Colonic mucosa (tissue), 4 donors: ENCODE measurements around the gene RNF149. TPM values are rescaled to one million over a fixed set of nuclear protein-coding genes. Genes with fewer than 3 reads are reported as not detected.
A peak's percentile ranks its signal among the peaks of the same experiment; 100 is the strongest.
"Not testable (repeated sequence)": the region's sequence is repeated elsewhere in the genome, so short reads cannot be mapped to it uniquely, and the experiment has no call there.

ENCODE experiments used
- DNase-seq: peaks from one replicate; pipeline ENCODE4 v3.0.0-alpha.2; 2020
- H3K27ac ChIP-seq: fragments of 200-600 bp; one replicate; pipeline ENCODE4 v1.8.0; 2021
- H3K27me3 ChIP-seq: fragments of 200-600 bp; one replicate; pipeline ENCODE4 v1.8.0; 2021
- H3K36me3 ChIP-seq: fragments of 200-600 bp; one replicate; pipeline ENCODE4 v1.8.0; 2021
- H3K4me1 ChIP-seq: fragments of 200-600 bp; one replicate; pipeline ENCODE4 v1.8.0; 2021; ENCODE audit warnings: mild to moderate bottlenecking
- H3K4me3 ChIP-seq: fragments of 200-600 bp; one replicate; pipeline ENCODE4 v1.8.0; 2021
- H3K9ac ChIP-seq, 2 donors: one replicate each; pipeline ENCODE4 v1.7.0; 2013; ENCODE audit warnings: control low read depth in 2 of 2, low read depth in 2 of 2, low read length in 2 of 2
- H3K9me3 ChIP-seq: fragments of 200-600 bp; one replicate; pipeline ENCODE4 v1.8.0; 2021
- CTCF ChIP-seq: fragments of 200-600 bp; IDR thresholded peaks from one replicate; pipeline ENCODE4 v1.8.0; 2022; ENCODE audit warnings: antibody characterized with exemption, mild to moderate bottlenecking
- intact Hi-C: fragments of 100-400 bp; cut with DNase I; formaldehyde crosslinking; loops from one replicate; pipeline ENCODE4 v1.14.1; 2022
- total RNA-seq, 2 donors: library from RNA; stranded (reverse); fragmentation: NEBNext Ultra II Directional in 1 of 2; extraction: Animal tissue kit (Norgen Biotek cat#: 25700) in 1 of 2; gene quantifications; one replicate each; pipeline ENCODE4 v1.2.1, GENCODE V29; 2021
- donor health status: healthy.
- donor health status: DM: no; HTN: no; CAD: no.
- donor health status: DM: no; HTN: no; CAD: no.

The RNF149 gene
- total RNA-seq, 2 donors from 2014 or later: 39.6 to 54.8 TPM

- not testable (repeated sequence) for H3K9ac ChIP-seq
Measured at GRCh38 chr2:101240694-101241093, 67.8 kb downstream of the RNF149 start.

GRCh38 chr2:101239760-101240118 lies 68.8 kb downstream of the RNF149 start:
- Histone ChIP-seq H3K27ac (peak overlapping the region; percentile 70), H3K9ac (peak overlapping the region in 1 of 2 donors; percentile 40)
- DNase-seq, H3K4me1 ChIP-seq, H3K9me3 ChIP-seq, intact Hi-C loops, H3K36me3 ChIP-seq, H3K4me3 ChIP-seq, H3K27me3 ChIP-seq: not testable (repeated sequence)

More at GRCh38 chr2:101240694-101241093, 67.8 kb downstream of the RNF149 start:
- H3K4me1 ChIP-seq, H3K9me3 ChIP-seq, H3K4me3 ChIP-seq, H3K36me3 ChIP-seq, intact Hi-C loops, H3K27me3 ChIP-seq: not testable (repeated sequence)
- DNase-seq: peak; percentile 31
- TF ChIP-seq CTCF: peak; percentile 44
- H3K27ac ChIP-seq: peak overlapping the region; percentile 70

- no peaks in the 10 kb centered on the region for H3K4me1 ChIP-seq
- H3K27me3 ChIP-seq: no peaks in the 10 kb centered on the region
- peak; percentile 79 for DNase-seq
- no peaks in the 10 kb centered on the region for H3K36me3 ChIP-seq
- intact Hi-C loops: no loop called here
- no peaks in the 10 kb centered on the region for H3K9me3 ChIP-seq
- H3K4me3 ChIP-seq: no peak overlapping the region
- peak overlapping the region in 1 of 2 donors; percentile 40 for H3K9ac ChIP-seq
- TF ChIP-seq CTCF: no peak
- peak overlapping the region; percentile 70 for H3K27ac ChIP-seq
Measured at GRCh38 chr2:101238930-101239759, 69.4 kb downstream of the RNF149 start.

- H3K27ac ChIP-seq, H3K9ac ChIP-seq, H3K4me1 ChIP-seq, H3K4me3 ChIP-seq, DNase-seq, H3K27me3 ChIP-seq, H3K36me3 ChIP-seq, intact Hi-C loops, H3K9me3 ChIP-seq: not testable (repeated sequence)
Measured at GRCh38 chr2:101237944-101238343, 70.6 kb downstream of the RNF149 start.

GRCh38 chr2:101235956-101236355 lies 72.5 kb downstream of the RNF149 start:
- H3K4me3 ChIP-seq, H3K27ac ChIP-seq, H3K9me3 ChIP-seq, H3K9ac ChIP-seq, H3K27me3 ChIP-seq, DNase-seq, H3K36me3 ChIP-seq, intact Hi-C loops, H3K4me1 ChIP-seq: not testable (repeated sequence)

- TF ChIP-seq CTCF: no peak
- Histone ChIP-seq H3K9me3 (no peaks in the 10 kb centered on the region), H3K9ac (no peak overlapping the region), H3K4me3 (no peak overlapping the region), H3K27ac (no peak overlapping the region), H3K27me3 (no peaks in the 10 kb centered on the region), H3K4me1 (no peaks in the 10 kb centered on the region), H3K36me3 (no peaks in the 10 kb centered on the region)
- intact Hi-C loops: no loop called here
- DNase-seq: no peak
Measured at GRCh38 chr2:101234169-101234938, 74.1 kb downstream of the RNF149 start.

- H3K9me3 ChIP-seq: no peaks in the 10 kb centered on the region
- H3K27me3 ChIP-seq: no peaks in the 10 kb centered on the region
- DNase-seq: no peak
- intact Hi-C loops: no loop called here
- H3K27ac ChIP-seq: no peak overlapping the region
- H3K9ac ChIP-seq: no peak overlapping the region
- H3K4me3 ChIP-seq: no peak overlapping the region
- no peaks in the 10 kb centered on the region for H3K36me3 ChIP-seq
- TF ChIP-seq CTCF: no peak
- no peaks in the 10 kb centered on the region for H3K4me1 ChIP-seq
Measured at GRCh38 chr2:101232770-101233169, 75.7 kb downstream of the RNF149 start.
